GM21786 (cell line): ENCODE measurements around the gene GRIN2B.

Experiments used
- ATAC-seq: cut with Tn5 transposase; IDR thresholded peaks from one replicate; pipeline ENCODE4 v1.9.1; 2021; ENCODE audit not compliant: unreplicated experiment

Gene GRIN2B

GRCh38 chr12:13957576-13957975 is 23.8 kb downstream of the GRIN2B start:
- no peak for ATAC-seq

- ATAC-seq: no peak
Measured at GRCh38 chr12:13956060-13956590, 25.3 kb downstream of the GRIN2B start.

- ATAC-seq: no peak
Measured at GRCh38 chr12:13952096-13952495, 29.3 kb downstream of the GRIN2B start.

- ATAC-seq: no peak
Measured at GRCh38 chr12:13950502-13950901, 30.9 kb downstream of the GRIN2B start.

- no peak for ATAC-seq
Measured at GRCh38 chr12:13948621-13949020, 32.8 kb downstream of the GRIN2B start.

- no peak for ATAC-seq
Measured at GRCh38 chr12:13947276-13947946, 34.0 kb downstream of the GRIN2B start.

GRCh38 chr12:13945641-13946040 is 35.8 kb downstream of the GRIN2B start:
- no peak for ATAC-seq

- no peak for ATAC-seq
Measured at GRCh38 chr12:13945236-13945635, 36.2 kb downstream of the GRIN2B start.

GRCh38 chr12:13942826-13943225 is 38.6 kb downstream of the GRIN2B start:
- no peak for ATAC-seq

GRCh38 chr12:13941258-13942249 is 39.8 kb downstream of the GRIN2B start:
- ATAC-seq: no peak

GRCh38 chr12:13940335-13940865 is 41.0 kb downstream of the GRIN2B start:
- ATAC-seq: no peak

- ATAC-seq: no peak
Measured at GRCh38 chr12:13937735-13938134, 43.7 kb downstream of the GRIN2B start.

GRCh38 chr12:13935169-13935568 is 46.2 kb downstream of the GRIN2B start:
- ATAC-seq: no peak
